Kidney (tissue), 14 donors: ENCODE results near the gene KCNIP3. TPM values are rescaled to one million over a fixed set of nuclear protein-coding genes. Genes with fewer than 3 reads are reported as not detected.

Source experiments
- DNase-seq, 5 donors: peaks; one replicate each; pipeline ENCODE4 v3.0.0-alpha.2; 2013 to 2020
- FAIRE-seq: peaks from 2 replicates; lab custom pipeline; 2012; peaks lifted over from hg19 to GRCh38; lab: Jason Lieb, UNC
- H3K27ac ChIP-seq, 2 donors: one replicate each; pipeline ENCODE4 v1.7.0; 2013; ENCODE audit warnings: low read depth in 2 of 2, low read length in 2 of 2, inconsistent platforms in 1 of 2
- H3K27me3 ChIP-seq: one replicate; pipeline ENCODE4 v1.7.1; 2013; ENCODE audit warnings: low read length, inconsistent platforms; ENCODE audit not compliant: control insufficient read depth, insufficient read depth
- H3K36me3 ChIP-seq, 3 donors: one replicate each; pipeline versions ENCODE4 v1.7.0 to v1.7.1; 2013; ENCODE audit warnings: low read length in 3 of 3, control low read depth in 1 of 3, inconsistent platforms in 1 of 3; ENCODE audit not compliant: insufficient read depth in 3 of 3, control insufficient read depth in 2 of 3
- H3K4me1 ChIP-seq, 3 donors: one replicate each; pipeline versions ENCODE4 v1.7.0 to v1.7.1; 2013; ENCODE audit warnings: low read length in 3 of 3, inconsistent platforms in 1 of 3, low read depth in 1 of 3; ENCODE audit not compliant: control insufficient read depth in 2 of 3, insufficient read depth in 2 of 3
- H3K4me3 ChIP-seq, 3 donors: one replicate each; pipeline versions ENCODE4 v1.7.0 to v1.8.1; 2013; ENCODE audit warnings: low read length in 3 of 3, control low read depth in 1 of 3, inconsistent platforms in 1 of 3
- H3K9ac ChIP-seq, 3 donors: one replicate each; pipeline versions ENCODE4 v1.7.0 to v1.7.1; 2013; ENCODE audit warnings: low read length in 3 of 3, control low read depth in 1 of 3, inconsistent platforms in 1 of 3
- H3K9me3 ChIP-seq, 3 donors: one replicate each; pipeline versions ENCODE4 v1.7.0 to v1.7.1; 2013; ENCODE audit warnings: low read length in 3 of 3, control low read depth in 1 of 3, inconsistent platforms in 1 of 3; ENCODE audit not compliant: control insufficient read depth in 2 of 3, insufficient read depth in 1 of 3
- intact Hi-C: fragments of 100-400 bp; cut with DNase I; formaldehyde crosslinking; loops from one replicate; pipeline ENCODE4 v1.11.1; 2022
- polyA plus RNA-seq: library from polyadenylated mRNA; stranded (reverse); fragments of 350-450 nt; fragmentation: Illumina TruSeq; extraction: RNeasy Lipid Tissue Mini Kit (QIAGEN cat#74804); gene quantifications from one replicate; pipeline ENCODE4 v1.2.3, GENCODE V29; 2014; ENCODE audit warnings: low read depth, low replicate concordance; ENCODE audit not compliant: insufficient read depth
- total RNA-seq: library from RNA; stranded (reverse); fragmentation: NEBNext Ultra II Directional; extraction: Animal tissue kit (Norgen Biotek cat#: 25700); gene quantifications from one replicate; pipeline ENCODE4 v1.2.1, GENCODE V29; 2021
- TF ChIP-seq, protein P1 (sequence below): IDR thresholded peaks from 3 replicates; pipeline ENCODE4 v1.5.1; 2012; ENCODE audit warnings: mild to moderate bottlenecking, moderate library complexity, borderline replicate concordance; ENCODE audit not compliant: insufficient read depth; ENCODE audit errors: extremely low read depth
- donor health status: control.
- donor health status: control.
- donor health status: control.
- donor health status: control.
- donor health status: control.
- donor health status: DM: yes; HTN: yes; CAD: no.
- donor health status: Normal renal cell carcinoma (clear cell type).

The KCNIP3 gene
- total and polyA plus RNA-seq, 2 donors from 2014 or later, result 14.8 to 27.6 TPM

DNA sequence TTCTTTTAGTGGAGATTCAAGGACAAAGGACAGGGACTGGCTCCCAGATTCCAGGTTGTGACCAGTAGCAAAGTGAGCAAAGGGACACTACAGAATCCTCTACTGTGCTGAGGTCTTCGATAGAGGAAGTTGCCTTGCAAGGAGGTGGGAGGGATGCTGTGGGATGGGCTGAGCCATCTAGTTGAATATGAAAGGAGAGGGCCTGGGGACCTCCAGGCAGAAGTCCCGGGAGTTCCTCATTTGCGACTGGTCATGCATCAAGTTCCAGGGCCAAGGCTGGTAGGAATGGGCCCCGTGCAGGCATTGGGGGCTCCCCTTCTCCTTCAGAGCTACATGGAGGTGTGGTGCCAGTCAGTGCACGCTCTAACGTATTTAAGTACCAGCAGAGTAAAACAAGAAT, 35.5 kb upstream of the KCNIP3 start:
- FAIRE-seq (no peak), DNase-seq (no peak)
- Histone ChIP-seq H3K36me3 (no peaks in the 10 kb centered on the region), H3K9me3 (no peaks in the 10 kb centered on the region), H3K9ac (no peak overlapping the region), H3K4me1 (no peaks in the 10 kb centered on the region), H3K27ac (no peak overlapping the region), H3K27me3 (no peaks in the 10 kb centered on the region), H3K4me3 (no peak overlapping the region)
- intact Hi-C loops, result no loop called here
- TF ChIP-seq, protein P1, sequence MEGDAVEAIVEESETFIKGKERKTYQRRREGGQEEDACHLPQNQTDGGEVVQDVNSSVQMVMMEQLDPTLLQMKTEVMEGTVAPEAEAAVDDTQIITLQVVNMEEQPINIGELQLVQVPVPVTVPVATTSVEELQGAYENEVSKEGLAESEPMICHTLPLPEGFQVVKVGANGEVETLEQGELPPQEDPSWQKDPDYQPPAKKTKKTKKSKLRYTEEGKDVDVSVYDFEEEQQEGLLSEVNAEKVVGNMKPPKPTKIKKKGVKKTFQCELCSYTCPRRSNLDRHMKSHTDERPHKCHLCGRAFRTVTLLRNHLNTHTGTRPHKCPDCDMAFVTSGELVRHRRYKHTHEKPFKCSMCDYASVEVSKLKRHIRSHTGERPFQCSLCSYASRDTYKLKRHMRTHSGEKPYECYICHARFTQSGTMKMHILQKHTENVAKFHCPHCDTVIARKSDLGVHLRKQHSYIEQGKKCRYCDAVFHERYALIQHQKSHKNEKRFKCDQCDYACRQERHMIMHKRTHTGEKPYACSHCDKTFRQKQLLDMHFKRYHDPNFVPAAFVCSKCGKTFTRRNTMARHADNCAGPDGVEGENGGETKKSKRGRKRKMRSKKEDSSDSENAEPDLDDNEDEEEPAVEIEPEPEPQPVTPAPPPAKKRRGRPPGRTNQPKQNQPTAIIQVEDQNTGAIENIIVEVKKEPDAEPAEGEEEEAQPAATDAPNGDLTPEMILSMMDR, result no peak

DNA sequence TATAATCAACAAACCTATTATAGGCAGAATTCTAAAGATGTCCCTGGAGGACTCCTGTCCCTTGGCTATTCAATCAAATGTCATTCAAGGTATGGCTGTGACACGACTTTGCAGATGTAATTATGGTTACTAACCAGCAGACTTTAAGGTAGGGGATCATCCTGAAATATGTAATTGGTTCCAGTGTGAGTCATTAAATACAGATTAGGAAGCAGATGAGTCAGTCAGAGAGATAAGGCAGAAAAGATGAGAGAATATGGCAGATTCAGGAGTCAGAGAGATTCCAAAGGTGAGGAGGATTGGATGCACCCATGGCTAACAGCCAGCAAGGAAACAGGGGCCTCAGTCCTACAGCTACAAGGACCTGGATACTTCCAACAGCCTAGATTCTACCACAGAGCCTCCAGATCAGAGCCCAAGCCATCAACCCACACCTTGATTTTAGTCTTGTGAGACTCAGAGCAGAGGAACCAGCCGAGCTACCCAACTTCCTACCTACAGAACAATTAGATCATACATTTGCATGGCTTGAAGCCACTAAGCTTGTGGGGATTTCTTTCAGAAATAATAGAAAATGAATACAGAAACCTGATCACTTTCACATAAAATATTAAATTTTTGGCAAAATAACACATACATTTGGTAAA, 34.1 kb upstream of the KCNIP3 start:
- no peaks in the 10 kb centered on the region for H3K27me3 ChIP-seq
- H3K27ac ChIP-seq, result no peak overlapping the region
- DNase-seq, result no peak
- no peak for FAIRE-seq
- intact Hi-C loops, result no loop called here
- H3K36me3 ChIP-seq, result no peaks in the 10 kb centered on the region
- no peaks in the 10 kb centered on the region for H3K4me1 ChIP-seq
- TF ChIP-seq, protein P1, result no peak
- H3K9ac ChIP-seq, result no peak overlapping the region
- no peaks in the 10 kb centered on the region for H3K9me3 ChIP-seq
- no peak overlapping the region for H3K4me3 ChIP-seq

DNA sequence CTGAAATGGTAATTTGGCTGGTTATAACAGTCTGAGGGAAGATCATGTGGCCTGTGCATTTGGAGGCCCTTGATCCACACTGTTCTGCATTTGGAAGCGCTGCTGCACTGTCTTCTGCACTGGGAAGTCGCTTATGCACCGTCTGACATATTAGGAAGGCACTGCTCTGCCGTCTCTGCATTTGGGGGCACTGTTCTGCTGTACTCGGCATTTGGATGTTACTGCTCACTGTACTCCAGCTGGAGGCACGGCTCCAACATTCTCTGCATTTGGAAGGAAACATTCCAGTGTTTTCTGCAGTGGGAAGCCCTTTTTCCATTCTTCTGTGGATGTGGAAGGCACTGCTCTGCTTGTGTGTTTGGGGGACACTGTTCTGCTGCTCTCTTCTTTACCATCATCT, 32.5 kb upstream of the KCNIP3 start:
- Histone ChIP-seq H3K9me3 (no peaks in the 10 kb centered on the region), H3K4me1 (no peaks in the 10 kb centered on the region), H3K27me3 (no peaks in the 10 kb centered on the region), H3K9ac (no peak overlapping the region), H3K36me3 (no peaks in the 10 kb centered on the region), H3K27ac (no peak overlapping the region), H3K4me3 (no peak overlapping the region)
- no peak for FAIRE-seq
- intact Hi-C loops, result no loop called here
- DNase-seq, result peak in 2 of 5 donors; percentile 39 to 56
- TF ChIP-seq, protein P1, result no peak

DNA sequence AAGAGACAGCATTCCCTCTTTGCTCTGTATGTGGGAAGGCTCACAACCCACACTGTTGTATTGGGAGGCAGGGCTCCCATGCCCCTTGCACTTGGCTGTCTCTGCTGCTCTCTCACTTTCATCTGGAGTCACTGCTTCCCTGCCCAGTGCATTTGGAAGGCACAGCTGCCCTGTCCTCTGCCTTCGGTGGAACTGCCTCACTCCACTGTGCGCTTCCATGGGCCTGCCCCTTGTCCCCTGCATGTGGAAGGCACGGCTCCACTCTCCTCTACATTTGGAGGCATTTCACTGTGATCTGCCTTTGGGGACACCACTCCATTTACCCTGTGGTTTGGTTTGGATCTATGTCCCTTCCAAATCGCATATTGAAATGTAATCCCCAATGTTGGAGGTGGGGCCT, 32.0 kb upstream of the KCNIP3 start:
- H3K27ac ChIP-seq, result no peak overlapping the region
- H3K36me3 ChIP-seq, result no peaks in the 10 kb centered on the region
- H3K9me3 ChIP-seq, result no peaks in the 10 kb centered on the region
- H3K27me3 ChIP-seq, result no peaks in the 10 kb centered on the region
- H3K4me3 ChIP-seq, result no peak overlapping the region
- no peak for DNase-seq
- TF ChIP-seq, protein P1, result no peak
- intact Hi-C loops, result no loop called here
- H3K9ac ChIP-seq, result no peak overlapping the region
- H3K4me1 ChIP-seq, result no peaks in the 10 kb centered on the region
- no peak for FAIRE-seq
